ENCODE results near the gene GPS1.

Gene GPS1

GRCh38 chr17:82051776-82052637 lies at the start of gene GPS1, which contains the start of gene RFNG:
TSS of gene GPS1 (plus strand) at chr17:82051898. CDS start at chr17:82051932, 34 bp downstream.
TSS of gene RFNG (minus strand) at chr17:82051811. CDS start at chr17:82051766, 45 bp downstream.
- DNase-seq (ENCODE audit: low spot score): peak; percentile 87

- DNase-seq (ENCODE audit: low spot score): no peak
Measured at GRCh38 chr17:82003411-82004381, 48.0 kb upstream of the GPS1 start.

DNA sequence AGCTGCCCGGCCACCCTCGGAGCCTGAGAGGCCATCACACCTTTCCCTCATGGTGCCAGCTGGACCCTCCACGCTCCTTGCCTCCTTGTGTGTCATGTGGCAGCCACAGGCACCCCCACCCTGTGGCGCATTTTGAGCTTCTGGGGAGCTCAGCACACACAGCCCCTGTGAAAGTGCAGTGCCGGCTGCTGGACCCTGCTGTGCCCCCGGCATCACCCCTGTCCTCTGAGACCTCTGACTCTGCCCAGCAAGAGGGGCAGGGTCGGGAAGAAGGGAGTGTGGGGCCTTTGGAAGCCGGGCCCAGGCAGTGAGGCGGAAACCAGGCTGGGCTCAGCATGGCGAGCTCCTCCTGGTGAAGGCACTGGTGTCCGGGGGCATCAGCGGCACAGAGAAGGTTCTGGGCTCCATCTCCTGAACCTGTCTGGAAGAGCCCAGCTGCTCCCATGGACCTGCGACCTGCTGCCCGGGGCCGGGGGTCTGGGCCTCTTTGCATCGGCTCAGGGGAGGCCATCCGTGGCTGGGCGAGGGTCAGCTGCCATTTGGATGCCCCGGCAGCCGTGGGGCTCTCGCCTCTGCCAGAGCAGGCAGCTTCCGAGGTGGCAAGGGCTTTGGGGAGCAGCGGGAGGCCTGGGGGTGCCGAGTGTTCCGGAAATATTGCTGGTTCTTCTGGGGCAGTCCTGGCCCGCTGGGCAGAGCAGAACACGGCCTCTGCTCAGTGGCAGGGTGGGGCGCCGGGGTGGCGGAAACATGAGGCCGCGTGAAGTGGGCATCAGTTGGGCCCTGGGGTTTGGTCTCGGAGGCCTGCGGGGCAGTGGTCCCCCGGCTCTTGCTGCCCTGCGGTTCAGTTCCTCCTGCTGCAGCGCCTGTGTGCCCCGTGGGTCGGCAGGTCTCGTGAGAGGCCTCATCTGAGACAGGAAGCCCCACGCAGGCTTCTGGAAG lies 46.9 kb upstream of the GPS1 start:
- no peak for DNase-seq (ENCODE audit: low spot score)

GRCh38 chr17:82005701-82006348 lies 45.9 kb upstream of the GPS1 start:
- DNase-seq (ENCODE audit: low spot score): no peak

DNA sequence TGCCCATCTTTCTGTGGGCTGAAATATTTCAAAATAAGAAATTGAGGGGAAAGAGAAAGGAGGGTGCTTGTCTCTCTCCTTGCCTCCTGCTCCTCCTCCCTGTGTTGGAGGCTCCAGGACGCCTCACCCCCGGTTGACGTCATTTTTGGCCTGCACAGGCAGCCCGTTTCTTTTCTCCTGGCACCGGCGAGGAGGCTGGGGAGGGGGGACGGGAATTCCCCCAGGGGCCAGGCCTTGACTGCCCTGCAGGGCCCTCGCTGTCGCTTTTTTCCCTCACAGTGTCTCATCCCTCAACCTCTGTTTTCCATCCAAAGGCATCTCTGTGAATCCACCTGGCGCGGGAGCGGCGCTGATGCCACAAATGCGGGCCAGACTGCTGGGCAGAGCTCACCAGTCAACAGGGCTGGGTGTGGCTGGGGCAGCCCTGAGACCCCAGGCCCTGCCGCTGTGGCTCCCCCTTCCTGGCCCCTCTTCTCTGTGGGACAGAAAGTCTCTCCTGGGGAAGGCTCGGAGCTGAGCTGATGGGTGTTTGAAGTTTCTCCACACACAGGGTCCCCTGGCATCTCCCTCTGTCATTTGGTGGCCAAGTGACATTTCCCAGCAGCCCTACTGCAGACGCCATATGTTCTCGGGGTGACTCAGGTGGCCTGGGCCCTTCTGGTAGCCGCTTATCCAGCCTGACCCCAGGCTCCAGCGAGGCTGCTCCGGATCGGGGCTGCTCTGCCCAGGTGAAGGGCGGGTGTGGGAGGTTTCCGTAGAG lies 45.0 kb upstream of the GPS1 start:
- no peak for DNase-seq (ENCODE audit: low spot score)

DNA sequence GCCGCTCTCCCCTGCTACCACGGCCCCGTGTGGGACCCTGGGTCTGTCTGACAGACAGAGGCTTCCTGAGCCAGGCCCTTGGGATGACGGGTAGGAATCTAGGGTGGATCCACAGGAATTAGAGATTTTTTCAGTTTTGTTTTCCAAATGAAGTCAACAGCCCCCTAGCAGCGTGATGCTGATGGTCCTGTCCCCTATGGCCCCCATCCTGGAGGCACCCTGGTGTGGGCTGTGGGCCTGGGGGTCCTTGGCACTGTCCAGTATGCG lies 44.5 kb upstream of the GPS1 start:
- DNase-seq (ENCODE audit: low spot score): no peak

- DNase-seq (ENCODE audit: low spot score): no peak
Measured at GRCh38 chr17:82007495-82008257, 44.0 kb upstream of the GPS1 start.

DNA sequence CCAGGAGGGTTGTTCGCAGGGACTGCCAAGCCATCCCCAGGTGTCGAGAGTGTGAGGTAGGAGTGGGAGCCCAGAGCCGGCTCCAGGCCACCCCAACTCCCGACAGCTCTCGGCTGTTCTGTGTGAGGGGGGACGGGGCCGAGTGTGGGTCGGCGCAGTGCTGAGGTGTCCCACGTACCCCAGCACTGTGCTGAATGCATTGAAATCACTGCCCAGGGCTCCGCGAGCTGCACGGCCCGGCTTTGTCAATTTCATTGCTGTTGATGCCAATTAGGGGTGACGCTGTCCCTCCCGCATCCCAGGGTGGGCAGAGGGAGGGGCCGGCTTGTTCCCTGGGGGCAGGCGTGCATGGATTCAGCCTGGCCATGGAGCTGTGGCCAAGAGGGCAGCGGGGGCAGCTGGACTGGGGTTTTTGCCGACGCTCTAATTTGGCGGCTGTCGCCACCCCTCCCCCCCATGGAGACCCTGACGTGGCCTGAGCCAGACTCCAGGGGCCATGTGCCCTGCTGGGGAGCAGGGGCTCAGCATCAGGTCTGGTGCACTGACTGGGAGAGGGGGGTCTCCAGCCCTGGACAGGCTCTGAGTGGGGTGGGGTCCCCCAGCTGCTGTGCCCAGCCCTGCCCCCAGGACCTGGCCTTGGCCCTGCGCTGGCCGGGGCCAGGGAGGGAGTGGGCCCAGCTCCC lies 43.3 kb upstream of the GPS1 start:
- DNase-seq (ENCODE audit: low spot score): no peak

DNA sequence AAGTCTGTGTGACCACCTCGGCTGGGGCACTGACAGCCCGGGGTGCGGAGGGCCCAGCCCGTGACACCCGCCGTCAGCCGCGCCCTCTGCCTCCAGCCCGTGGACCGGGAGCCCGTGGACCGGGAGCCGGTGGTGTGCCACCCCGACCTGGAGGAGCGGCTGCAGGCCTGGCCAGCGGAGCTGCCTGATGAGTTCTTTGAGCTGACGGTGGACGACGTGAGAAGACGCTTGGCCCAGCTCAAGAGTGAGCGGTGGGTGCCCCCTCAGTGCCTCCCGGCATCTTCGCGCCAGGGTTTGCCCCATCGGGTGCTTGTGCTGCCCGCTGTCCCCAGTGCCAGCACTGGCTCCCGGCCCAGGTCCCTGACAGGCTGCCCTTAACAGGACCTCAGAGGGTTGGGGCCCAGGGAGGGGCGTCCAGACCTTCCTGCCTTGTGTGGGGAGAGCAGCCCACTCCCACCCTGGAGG lies 42.7 kb upstream of the GPS1 start:
- no peak for DNase-seq (ENCODE audit: low spot score)

GRCh38 chr17:82009413-82009812 lies 42.3 kb upstream of the GPS1 start:
- no peak for DNase-seq (ENCODE audit: low spot score)

- DNase-seq (ENCODE audit: low spot score): no peak
Measured at GRCh38 chr17:82010575-82011525, 40.8 kb upstream of the GPS1 start.

GRCh38 chr17:82011617-82012187 lies 40.0 kb upstream of the GPS1 start:
- DNase-seq (ENCODE audit: low spot score): no peak

GRCh38 chr17:82012261-82012639 lies 39.4 kb upstream of the GPS1 start:
- no peak for DNase-seq (ENCODE audit: low spot score)

- DNase-seq (ENCODE audit: low spot score): no peak
Measured at GRCh38 chr17:82012640-82013295, 38.9 kb upstream of the GPS1 start.

GRCh38 chr17:82013341-82013740 lies 38.4 kb upstream of the GPS1 start:
- DNase-seq (ENCODE audit: low spot score): no peak

GRCh38 chr17:82013772-82014321 lies 37.9 kb upstream of the GPS1 start:
- no peak for DNase-seq (ENCODE audit: low spot score)

DNA sequence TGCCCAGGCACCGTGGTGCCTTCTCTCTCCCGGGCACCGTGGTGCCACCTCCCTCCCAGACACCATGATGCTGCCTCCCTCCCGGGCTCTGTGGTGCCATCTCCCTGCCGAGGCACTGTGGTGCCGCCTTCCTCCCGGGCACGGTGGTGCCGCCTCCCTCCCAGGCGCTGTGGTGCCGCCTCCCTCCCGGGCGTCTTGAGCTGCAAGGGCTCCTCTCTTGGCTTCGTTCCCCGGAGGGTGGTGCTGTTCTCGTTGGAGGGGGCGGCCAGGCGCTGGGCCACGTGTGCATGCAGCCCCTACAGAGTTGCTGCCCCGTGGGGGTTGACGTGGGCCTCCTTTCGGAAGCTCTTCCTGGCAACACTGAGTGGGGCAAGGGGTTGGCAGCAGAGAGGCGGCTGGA lies 37.3 kb upstream of the GPS1 start:
- DNase-seq (ENCODE audit: low spot score): no peak
